ENCODE measurements around the gene ADARB2.

The ADARB2 gene

DNA sequence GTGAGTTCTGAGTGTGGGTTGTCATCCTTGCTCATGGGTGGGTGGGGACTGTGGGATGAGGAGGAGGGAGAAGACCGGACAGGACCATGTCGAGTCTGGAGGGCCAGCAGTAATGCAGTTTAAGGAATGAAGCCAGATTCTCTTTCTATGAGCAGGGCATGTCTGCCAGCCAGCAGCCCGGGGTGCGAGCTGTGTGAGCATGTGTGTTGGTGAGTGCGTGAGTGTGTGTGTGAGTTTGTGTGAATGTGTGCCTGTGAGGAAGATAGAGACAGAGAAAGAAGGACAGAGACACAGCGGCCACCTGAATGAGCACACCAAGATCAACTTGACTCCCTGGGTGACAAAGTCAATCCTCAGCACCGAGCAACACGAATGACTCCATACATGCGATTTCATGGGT lies 52.3 kb downstream of the ADARB2 start:
- DNase-seq, result no peak

GRCh38 chr10:1683649-1684048 lies 53.7 kb downstream of the ADARB2 start:
- DNase-seq, result no peak

GRCh38 chr10:1679821-1680650 lies 57.3 kb downstream of the ADARB2 start:
- no peak for DNase-seq

DNA sequence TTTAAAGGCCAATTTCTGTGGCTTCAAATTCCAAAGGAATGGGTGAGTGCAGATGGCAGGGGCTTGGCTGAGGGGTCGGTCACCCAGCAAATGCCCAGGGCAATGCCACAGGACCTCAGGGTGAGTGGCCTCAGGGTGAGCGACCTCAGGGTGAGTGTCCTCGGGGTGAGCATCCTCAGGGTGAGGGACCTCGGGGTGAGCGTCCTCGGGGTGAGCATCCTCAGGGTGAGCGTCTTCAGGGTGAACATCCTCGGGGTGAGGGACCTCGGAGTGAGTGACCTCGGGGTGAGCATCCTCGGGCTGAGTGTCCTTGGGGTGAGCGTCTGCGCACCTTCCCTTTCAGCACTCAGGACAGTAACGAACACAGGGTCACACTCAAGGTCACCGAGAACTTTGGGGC lies 59.2 kb downstream of the ADARB2 start:
- no peak for DNase-seq

- DNase-seq, result no peak
These were observed 59.9 kb downstream of the ADARB2 start for GRCh38 chr10:1677307-1677939.

- no peak for DNase-seq
These were observed 62.8 kb downstream of the ADARB2 start for GRCh38 chr10:1674501-1674900.

DNA sequence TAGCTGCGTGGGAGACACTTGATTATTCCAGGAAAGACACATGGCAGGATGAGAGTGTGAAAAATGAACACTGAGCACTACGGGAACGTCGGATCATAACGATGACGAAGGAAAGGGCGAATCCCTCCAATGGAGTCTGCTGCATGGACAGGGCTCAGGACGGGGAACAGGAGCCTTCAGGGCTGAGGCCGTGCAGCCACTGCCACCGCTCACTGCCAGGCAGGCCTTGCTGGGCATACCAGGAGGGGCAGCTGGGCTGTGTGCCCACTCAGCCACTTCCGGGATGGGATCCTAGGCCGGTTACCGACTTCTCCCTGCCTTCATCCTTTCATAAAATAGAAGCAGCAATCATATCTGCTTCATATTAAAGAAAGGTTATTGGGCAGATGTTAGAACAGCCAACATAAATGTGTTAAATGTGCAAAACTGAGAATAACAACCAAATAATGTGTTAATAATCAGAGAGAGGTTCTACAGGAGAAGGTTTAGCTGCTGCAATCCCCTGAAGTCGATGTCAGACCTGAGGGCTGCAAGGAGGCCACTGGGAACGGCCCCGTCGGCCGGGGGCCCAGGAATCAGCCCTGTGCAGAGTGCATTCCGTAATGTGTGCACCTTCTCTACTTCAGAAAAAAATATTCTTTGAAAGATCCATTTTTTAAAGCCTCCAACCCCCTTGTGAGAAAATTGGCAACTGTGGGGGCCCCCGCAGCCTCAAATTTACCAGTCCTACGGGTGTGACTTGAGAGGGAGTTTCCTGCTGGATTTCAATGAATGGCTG lies 63.6 kb downstream of the ADARB2 start:
- DNase-seq, result no peak

- no peak for DNase-seq
These were observed 65.1 kb downstream of the ADARB2 start for GRCh38 chr10:1672001-1672781.

DNA sequence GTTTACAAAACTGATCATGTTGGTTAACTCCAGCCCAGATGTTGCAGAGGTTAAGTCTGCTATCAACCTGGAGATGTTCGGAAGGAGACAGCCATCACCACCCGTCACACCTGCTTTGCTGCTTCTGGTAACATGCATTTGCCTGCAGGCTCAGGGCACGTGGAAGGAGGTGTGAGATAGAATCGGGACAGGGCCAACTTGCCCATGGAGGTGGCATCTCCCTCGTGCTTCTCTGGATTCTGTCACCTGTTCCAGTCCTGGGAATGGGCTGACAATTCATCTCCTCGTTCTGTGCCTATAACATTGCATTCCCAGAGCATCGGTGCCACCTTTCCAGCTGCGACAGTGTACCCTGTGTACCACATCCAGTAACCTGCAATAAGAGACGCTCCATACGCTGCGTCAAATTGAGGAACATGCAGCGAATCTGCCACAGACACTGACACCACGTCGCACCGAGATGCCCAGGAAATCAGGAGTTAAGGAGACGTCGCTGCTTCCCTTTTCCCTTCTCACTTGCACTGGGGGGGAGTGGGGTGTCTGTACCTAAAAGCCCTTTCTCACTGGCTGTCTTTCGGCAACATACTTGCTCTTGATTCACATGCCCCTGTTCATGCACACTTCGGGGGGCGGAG lies 65.8 kb downstream of the ADARB2 start:
- DNase-seq, result no peak

GRCh38 chr10:1670541-1671365 lies 66.6 kb downstream of the ADARB2 start:
- DNase-seq, result no peak

DNA sequence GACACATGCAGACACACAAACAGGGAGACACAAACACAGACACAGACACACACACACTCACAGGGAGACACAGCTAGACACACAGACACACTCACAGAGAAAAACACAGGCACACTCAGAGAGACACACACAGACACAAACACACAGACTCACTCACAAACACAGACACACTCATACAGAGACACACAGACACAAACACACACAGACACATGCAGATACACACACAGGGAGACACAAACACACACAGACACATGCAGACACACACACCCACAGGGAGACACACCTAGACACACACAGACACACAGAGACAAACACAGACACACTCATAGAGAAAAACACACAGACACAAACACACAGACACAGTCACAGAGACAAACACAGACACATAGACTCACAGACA lies 67.9 kb downstream of the ADARB2 start:
- no peak for DNase-seq

DNA sequence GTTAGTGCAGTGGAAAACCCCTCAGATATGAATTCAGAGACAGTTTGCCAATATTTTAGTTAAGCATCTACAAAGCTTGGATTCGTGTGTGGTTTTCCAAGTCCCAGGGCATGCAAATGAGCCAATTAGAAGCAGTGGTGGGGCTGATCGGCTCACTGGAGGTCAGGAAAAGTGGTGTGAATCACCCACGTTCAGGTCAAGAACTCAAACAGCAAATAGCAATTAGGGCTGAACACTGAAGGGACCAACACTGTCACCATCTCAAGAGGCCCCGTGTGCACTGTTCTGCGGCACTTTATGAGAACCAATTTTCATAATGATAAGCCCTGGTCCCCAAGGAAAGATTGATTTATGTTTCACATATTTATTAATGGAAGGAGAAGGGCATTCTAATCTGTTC lies 68.9 kb downstream of the ADARB2 start:
- no peak for DNase-seq

DNA sequence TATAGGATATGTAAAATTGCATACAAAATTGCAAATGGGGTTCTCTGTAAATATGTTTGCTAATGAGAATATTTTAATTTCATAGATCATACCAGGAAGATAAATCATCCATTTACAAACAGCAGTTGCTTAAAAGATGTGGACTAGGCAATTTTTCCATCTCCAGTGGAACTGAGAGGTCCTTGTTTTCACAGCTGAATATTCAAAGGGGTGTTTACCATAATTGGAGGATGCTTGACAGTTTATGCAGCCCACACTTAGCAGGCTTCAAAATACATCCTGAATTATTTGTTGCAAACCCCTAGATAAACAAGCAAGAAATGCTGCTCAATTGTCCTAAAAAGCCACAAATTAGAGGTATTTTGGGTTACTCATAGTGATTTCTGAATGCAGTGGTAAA lies 69.9 kb downstream of the ADARB2 start:
- no peak for DNase-seq

- no peak for DNase-seq
These were observed 71.2 kb downstream of the ADARB2 start for GRCh38 chr10:1666147-1666546.

GRCh38 chr10:1665681-1666080 lies 71.6 kb downstream of the ADARB2 start:
- no peak for DNase-seq

DNA sequence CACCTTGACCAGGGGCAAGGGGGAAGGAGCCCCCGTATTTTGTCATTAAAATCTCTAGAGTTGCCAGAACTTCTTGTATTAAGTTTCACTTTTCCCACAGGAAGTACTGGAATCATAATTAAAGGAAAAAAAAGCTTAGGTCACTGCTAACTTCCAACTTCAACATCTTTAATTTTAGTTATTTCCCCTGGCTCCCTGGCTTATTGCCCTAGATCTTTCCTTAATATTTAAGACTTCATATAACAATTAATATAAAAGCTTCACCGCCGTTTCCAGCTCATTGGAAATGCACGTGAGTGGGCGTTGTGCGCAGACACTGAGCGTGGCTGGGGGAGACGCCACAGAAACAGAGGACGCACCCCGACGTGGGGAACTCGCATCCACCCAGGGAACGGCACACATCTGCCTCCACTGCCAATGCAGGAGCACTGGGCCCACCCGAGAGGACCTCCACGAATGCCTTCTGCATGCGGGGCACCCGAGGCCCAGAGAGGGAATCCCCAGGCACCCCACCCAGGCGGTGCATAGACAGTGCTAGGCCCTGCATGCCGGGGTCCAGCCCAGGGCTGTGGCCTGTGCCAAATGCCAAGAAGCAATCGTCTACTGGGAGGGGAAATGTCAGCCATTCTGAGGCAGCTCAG lies 72.2 kb downstream of the ADARB2 start:
- DNase-seq, result no peak

- DNase-seq, result no peak
These were observed 72.9 kb downstream of the ADARB2 start for GRCh38 chr10:1664333-1664964.

DNA sequence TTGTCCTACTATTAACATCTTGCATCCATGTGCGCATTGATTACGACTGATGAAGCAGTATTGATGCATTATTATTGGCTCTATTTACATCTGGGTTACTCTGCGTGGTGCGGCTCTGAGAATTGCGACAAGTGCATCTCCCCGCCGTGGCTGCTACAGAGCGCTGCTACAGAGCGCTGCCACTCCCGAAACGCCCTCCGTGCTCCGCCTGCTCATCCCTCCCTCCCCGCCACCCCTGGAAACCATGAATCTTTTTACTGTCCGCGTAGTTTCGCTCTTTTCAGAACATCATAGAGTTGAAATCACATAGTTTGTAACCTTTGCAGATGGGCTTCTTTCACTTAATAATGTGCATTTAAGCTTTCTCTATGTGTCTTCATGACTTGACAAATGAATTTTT lies 74.1 kb downstream of the ADARB2 start:
- no peak for DNase-seq

- DNase-seq, result no peak
These were observed 74.8 kb downstream of the ADARB2 start for GRCh38 chr10:1662438-1663025.

- DNase-seq, result no peak
These were observed 75.4 kb downstream of the ADARB2 start for GRCh38 chr10:1661859-1662437.
